Endothelial cell of umbilical vein (primary cell): Measurements from ENCODE around the gene ABCC11.

ENCODE experiments used
- EZH2 ChIP-seq: IDR thresholded peaks from 2 replicates; pipeline ENCODE4 v1.6.1; 2012; ENCODE audit warnings: borderline replicate concordance, low read depth, mild to moderate bottlenecking, moderate library complexity, low read length, inconsistent platforms; ENCODE audit not compliant: severe bottlenecking
- GATA2 ChIP-seq: IDR thresholded peaks from 2 replicates; pipeline ENCODE4 v1.7.0; 2011; ENCODE audit warnings: low read depth, mild to moderate bottlenecking, moderate library complexity, mixed read lengths, low read length; ENCODE audit not compliant: insufficient read length, insufficient read depth
- POLR2A ChIP-seq: IDR thresholded peaks from 2 replicates; pipeline ENCODE4 v1.6.1; 2012; ENCODE audit warnings: low read depth, mild to moderate bottlenecking, control low read depth, low read length
- TF ChIP-seq, protein P1 (sequence below), 2 donors: IDR thresholded peaks; 1 replicate in 1 of 2; 2 replicates in 1 of 2; pipeline ENCODE4 v1.5.1; 2011; ENCODE audit warnings: low read length in 2 of 2, mild to moderate bottlenecking in 2 of 2, moderate library complexity in 2 of 2, control low read depth in 1 of 2, inconsistent platforms in 1 of 2, low read depth in 1 of 2; ENCODE audit not compliant: insufficient read depth in 1 of 2; ENCODE audit errors: extremely low read depth in 1 of 2

DNA sequence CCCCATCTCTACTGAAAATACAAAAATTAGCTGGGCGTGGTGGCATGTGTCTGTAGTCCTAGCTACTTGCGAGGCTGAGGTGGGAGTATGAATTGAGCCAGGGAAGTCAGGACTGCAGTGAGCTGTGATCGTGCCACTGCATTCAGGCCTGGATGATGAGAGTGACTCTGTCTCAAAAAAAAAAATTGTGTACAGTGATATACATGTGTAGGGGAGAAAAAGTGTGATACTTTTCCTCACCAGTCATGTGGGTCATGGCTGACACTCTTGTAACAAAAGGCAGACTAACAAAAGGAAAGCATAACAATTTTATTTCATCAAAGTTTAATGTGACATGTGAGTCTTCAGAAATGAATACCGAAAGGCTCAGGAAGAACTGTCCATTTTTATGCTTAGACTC is 89.5 kb downstream of the ABCC11 start:
- TF ChIP-seq GATA2 = no peak
- TF ChIP-seq, protein P1, sequence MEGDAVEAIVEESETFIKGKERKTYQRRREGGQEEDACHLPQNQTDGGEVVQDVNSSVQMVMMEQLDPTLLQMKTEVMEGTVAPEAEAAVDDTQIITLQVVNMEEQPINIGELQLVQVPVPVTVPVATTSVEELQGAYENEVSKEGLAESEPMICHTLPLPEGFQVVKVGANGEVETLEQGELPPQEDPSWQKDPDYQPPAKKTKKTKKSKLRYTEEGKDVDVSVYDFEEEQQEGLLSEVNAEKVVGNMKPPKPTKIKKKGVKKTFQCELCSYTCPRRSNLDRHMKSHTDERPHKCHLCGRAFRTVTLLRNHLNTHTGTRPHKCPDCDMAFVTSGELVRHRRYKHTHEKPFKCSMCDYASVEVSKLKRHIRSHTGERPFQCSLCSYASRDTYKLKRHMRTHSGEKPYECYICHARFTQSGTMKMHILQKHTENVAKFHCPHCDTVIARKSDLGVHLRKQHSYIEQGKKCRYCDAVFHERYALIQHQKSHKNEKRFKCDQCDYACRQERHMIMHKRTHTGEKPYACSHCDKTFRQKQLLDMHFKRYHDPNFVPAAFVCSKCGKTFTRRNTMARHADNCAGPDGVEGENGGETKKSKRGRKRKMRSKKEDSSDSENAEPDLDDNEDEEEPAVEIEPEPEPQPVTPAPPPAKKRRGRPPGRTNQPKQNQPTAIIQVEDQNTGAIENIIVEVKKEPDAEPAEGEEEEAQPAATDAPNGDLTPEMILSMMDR (IDR thresholded peaks at IDR 0.05; ENCODE audit: extremely low read depth in 1 of 2, insufficient read depth in 1 of 2, low read depth in 1 of 2, low read length in 2 of 2) = no peak
- no peak for TF ChIP-seq EZH2
- TF ChIP-seq POLR2A = no peak
